GM18505 (cell line): ENCODE results near the gene ZNG1F.
A peak's percentile ranks its signal among the peaks of the same experiment; 100 is the strongest.
"Not testable (repeated sequence)": the region's sequence is repeated elsewhere in the genome, so short reads cannot be mapped to it uniquely, and the experiment has no call there.

Experiments used
- ATAC-seq: cut with Tn5 transposase; IDR thresholded peaks from one replicate; pipeline ENCODE4 v1.9.1; 2021; ENCODE audit not compliant: unreplicated experiment

ZNG1F gene

GRCh38 chr9:41088450-41089059, 100.6 kb downstream of the ZNG1F start:
- ATAC-seq = peak; percentile 63

DNA sequence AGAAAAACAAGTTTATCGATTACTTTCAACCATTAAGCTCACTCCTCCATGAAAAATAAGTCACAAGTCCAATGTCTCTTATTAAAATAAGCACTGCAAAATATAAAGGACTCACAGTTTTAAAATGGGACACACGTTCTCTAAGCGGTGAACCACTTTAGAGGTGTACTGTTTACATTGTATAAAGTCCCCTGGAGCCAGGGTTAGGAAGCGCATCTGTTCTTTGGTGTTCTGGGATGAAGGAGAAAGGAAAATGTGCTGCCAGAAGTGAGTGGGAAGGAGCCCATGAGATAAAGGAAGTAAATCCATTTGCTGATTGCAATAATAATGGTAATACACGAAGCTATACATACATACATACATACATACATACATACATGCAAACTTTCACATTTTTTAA, 101.2 kb downstream of the ZNG1F start:
- not testable (repeated sequence) for ATAC-seq

DNA sequence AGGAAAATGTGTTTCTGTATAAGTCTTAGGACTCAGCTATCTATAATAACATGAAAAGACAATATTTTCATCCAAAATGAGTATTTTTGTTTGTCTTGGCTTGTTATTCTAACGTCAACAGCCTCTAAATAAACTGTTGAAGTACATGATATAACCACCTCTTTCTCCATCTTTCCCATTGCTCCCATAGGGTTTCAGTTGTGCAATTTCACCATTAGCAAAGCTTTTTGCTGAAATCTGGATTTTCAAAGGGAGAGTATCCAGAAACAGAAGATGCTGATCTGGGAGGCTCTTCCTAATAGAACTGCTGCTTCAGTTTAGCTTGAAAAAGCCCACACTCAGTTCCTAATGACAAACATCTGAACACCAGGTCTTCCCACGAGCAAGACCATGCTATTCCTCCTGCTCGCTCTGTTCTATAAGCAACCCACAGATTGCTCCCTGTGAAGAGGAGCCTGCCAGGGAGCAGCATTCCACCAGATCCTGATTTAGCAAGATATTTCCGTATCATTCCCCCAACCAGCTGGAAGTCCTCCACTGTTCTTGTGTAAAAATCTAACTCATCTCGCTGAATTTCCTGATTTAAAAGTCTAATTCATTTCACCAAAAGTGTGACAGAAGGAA, 101.8 kb downstream of the ZNG1F start:
- not testable (repeated sequence) for ATAC-seq

DNA sequence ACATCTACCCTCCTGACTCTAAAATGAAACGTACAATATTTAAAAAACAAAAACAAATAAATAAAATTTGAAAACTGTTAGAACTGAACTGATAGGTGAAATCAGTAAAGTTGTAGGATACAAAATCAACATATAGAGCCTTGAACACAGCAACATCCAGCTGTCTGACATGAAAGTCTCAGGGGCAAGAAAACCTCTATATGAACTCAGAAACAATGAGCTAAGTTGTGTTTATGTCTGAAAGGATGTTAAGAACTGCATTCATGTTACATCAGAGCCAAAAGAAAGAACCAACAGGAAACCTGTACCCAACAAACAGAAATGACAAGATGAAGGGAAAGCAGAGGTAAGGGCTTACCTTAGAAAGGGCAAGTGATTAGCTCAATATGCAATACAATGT, 102.4 kb downstream of the ZNG1F start:
- not testable (repeated sequence) for ATAC-seq

- not testable (repeated sequence) for ATAC-seq
Observed at GRCh38 chr9:41086215-41086614, 102.9 kb downstream of the ZNG1F start.

GRCh38 chr9:41082358-41082757, 106.8 kb downstream of the ZNG1F start:
- ATAC-seq = not testable (repeated sequence)
